Measurements from ENCODE around the gene IL3. TPM values are rescaled to one million over a fixed set of nuclear protein-coding genes. Genes with fewer than 3 reads are reported as not detected.
A peak's percentile ranks its signal among the peaks of the same experiment; 100 is the strongest.

IL3 gene
- total RNA-seq, 1 donor, result not detected

- no peak for DNase-seq (ENCODE audit: low read depth in 2 of 3, low spot score in 2 of 3)
Observed at GRCh38 chr5:132056610-132057497, 3.6 kb upstream of the IL3 start.

- DNase-seq (ENCODE audit: low read depth in 2 of 3, low spot score in 2 of 3), result no peak
Observed at GRCh38 chr5:132057498-132058255, 2.8 kb upstream of the IL3 start.

GRCh38 chr5:132058646-132059042 is 1.8 kb upstream of the IL3 start:
- DNase-seq (ENCODE audit: low read depth in 2 of 3, low spot score in 2 of 3), result no peak

GRCh38 chr5:132059043-132059695 is 1.3 kb upstream of the IL3 start:
- no peak for DNase-seq (ENCODE audit: low read depth in 2 of 3, low spot score in 2 of 3)

GRCh38 chr5:132059696-132060500 is 557 bp upstream of the IL3 start:
- DNase-seq (ENCODE audit: low read depth in 2 of 3, low spot score in 2 of 3), result no peak

GRCh38 chr5:132063090-132063911 is 2.8 kb downstream of the IL3 start:
- DNase-seq (ENCODE audit: low read depth in 2 of 3, low spot score in 2 of 3), result peak; percentile 53 to 72 (median 55)

GRCh38 chr5:132064140-132064539 is 3.7 kb downstream of the IL3 start:
- no peak for DNase-seq (ENCODE audit: low read depth in 2 of 3, low spot score in 2 of 3)

- DNase-seq (ENCODE audit: low read depth in 2 of 3, low spot score in 2 of 3), result peak; percentile 64 to 76 (median 67)
Observed at GRCh38 chr5:132064738-132065331, 4.4 kb downstream of the IL3 start.

- DNase-seq (ENCODE audit: low read depth in 2 of 3, low spot score in 2 of 3), result peak in 2 of 3 donors; percentile 63 to 77
Observed at GRCh38 chr5:132065351-132065937, 5.0 kb downstream of the IL3 start.

GRCh38 chr5:132065951-132066701 is 5.7 kb downstream of the IL3 start:
- DNase-seq (ENCODE audit: low read depth in 2 of 3, low spot score in 2 of 3), result no peak

GRCh38 chr5:132066871-132067270 is 6.4 kb downstream of the IL3 start:
- DNase-seq (ENCODE audit: low read depth in 2 of 3, low spot score in 2 of 3), result no peak

- no peak for DNase-seq (ENCODE audit: low read depth in 2 of 3, low spot score in 2 of 3)
Observed at GRCh38 chr5:132067451-132067850, 7.0 kb downstream of the IL3 start.

GRCh38 chr5:132067941-132068808 is 7.7 kb downstream of the IL3 start:
- DNase-seq (ENCODE audit: low read depth in 2 of 3, low spot score in 2 of 3), result no peak

GRCh38 chr5:132069561-132069960 is 9.1 kb downstream of the IL3 start:
- DNase-seq (ENCODE audit: low read depth in 2 of 3, low spot score in 2 of 3), result peak in 1 of 3 donors; percentile 43

GRCh38 chr5:132069994-132070393 is 9.5 kb downstream of the IL3 start:
- no peak for DNase-seq (ENCODE audit: low read depth in 2 of 3, low spot score in 2 of 3)

- DNase-seq (ENCODE audit: low read depth in 2 of 3, low spot score in 2 of 3), result peak in 2 of 3 donors; percentile 43 to 56
Observed at GRCh38 chr5:132070460-132071337, 10.2 kb downstream of the IL3 start.
